Astrocyte (in vitro differentiated cells and primary cell): Measurements from ENCODE around the gene ACACA.

Experiments used
- EZH2 ChIP-seq: IDR thresholded peaks from 2 replicates; pipeline ENCODE4 v1.6.1; 2012; ENCODE audit warnings: mild to moderate bottlenecking, low read length, inconsistent platforms; ENCODE audit not compliant: insufficient read depth
- TF ChIP-seq, protein P1 (sequence below): IDR thresholded peaks from 2 replicates; pipeline ENCODE4 v1.5.1; 2011; ENCODE audit warnings: low read depth, mild to moderate bottlenecking, inconsistent platforms, low read length, moderate library complexity; ENCODE audit not compliant: insufficient read depth

DNA sequence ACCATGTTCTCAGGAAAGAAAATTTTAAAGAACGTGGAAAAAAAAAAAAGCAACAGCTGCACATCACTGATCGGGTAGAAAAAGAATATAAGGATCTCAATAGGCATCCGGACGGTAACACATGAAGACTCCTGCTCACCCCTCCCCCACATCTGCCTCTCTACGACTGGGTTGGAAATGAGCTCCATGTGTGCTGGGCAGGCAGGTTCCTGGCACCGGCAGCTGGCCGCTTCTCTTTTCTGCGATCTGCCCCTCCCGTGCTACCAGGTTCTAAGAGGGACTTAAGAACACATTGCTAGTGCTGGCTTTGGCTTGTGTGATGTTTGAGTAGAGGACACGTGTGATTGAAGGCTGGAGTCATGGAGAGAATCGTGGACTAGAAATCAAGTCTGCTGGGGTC lies 342.4 kb downstream of the ACACA start:
- TF ChIP-seq, protein P1, sequence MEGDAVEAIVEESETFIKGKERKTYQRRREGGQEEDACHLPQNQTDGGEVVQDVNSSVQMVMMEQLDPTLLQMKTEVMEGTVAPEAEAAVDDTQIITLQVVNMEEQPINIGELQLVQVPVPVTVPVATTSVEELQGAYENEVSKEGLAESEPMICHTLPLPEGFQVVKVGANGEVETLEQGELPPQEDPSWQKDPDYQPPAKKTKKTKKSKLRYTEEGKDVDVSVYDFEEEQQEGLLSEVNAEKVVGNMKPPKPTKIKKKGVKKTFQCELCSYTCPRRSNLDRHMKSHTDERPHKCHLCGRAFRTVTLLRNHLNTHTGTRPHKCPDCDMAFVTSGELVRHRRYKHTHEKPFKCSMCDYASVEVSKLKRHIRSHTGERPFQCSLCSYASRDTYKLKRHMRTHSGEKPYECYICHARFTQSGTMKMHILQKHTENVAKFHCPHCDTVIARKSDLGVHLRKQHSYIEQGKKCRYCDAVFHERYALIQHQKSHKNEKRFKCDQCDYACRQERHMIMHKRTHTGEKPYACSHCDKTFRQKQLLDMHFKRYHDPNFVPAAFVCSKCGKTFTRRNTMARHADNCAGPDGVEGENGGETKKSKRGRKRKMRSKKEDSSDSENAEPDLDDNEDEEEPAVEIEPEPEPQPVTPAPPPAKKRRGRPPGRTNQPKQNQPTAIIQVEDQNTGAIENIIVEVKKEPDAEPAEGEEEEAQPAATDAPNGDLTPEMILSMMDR, result no peak
- TF ChIP-seq EZH2, result no peak
